ENCODE data around the gene EIF4G3.

EIF4G3 gene

GRCh38 chr1:20885121-20885520 lies 291.6 kb downstream of the EIF4G3 start:
- no peak for DNase-seq
- Histone ChIP-seq H3K9ac (ENCODE audit: low read length) (no peak overlapping the region), H3K4me1 (ENCODE audit: low read length) (no peaks in the 10 kb centered on the region), H3K79me2 (ENCODE audit: low read length) (no peaks in the 10 kb centered on the region), H3K36me3 (replicated peaks; ENCODE audit: insufficient read depth, low read length) (no peaks in the 10 kb centered on the region), H3F3A (ENCODE audit: insufficient read depth, low read length) (no peaks in the 10 kb centered on the region), H3K4me3 (ENCODE audit: low read length) (no peak overlapping the region), H3K9me3 (replicated peaks; ENCODE audit: insufficient read depth, low read length) (no peaks in the 10 kb centered on the region), H3K27ac (ENCODE audit: low read length) (no peak overlapping the region), H2AFZ (ENCODE audit: low read length) (no peak overlapping the region), H3K27me3 (replicated peaks; ENCODE audit: insufficient read depth, low read length) (no peaks in the 10 kb centered on the region), H3K4me2 (ENCODE audit: low read depth, low read length) (no peak overlapping the region), H3K9me2 (replicated peaks; ENCODE audit: insufficient read depth, low read length) (no peaks in the 10 kb centered on the region), H4K20me1 (ENCODE audit: insufficient read depth, low read length) (no peaks in the 10 kb centered on the region)
- TF ChIP-seq EZH2phosphoT487 (IDR thresholded peaks at IDR 0.05; ENCODE audit: low read length) (no peak), EZH2 (optimal IDR thresholded peaks at IDR 0.05; ENCODE audit: low read depth, low read length) (no peak)
- TF ChIP-seq, protein P1, sequence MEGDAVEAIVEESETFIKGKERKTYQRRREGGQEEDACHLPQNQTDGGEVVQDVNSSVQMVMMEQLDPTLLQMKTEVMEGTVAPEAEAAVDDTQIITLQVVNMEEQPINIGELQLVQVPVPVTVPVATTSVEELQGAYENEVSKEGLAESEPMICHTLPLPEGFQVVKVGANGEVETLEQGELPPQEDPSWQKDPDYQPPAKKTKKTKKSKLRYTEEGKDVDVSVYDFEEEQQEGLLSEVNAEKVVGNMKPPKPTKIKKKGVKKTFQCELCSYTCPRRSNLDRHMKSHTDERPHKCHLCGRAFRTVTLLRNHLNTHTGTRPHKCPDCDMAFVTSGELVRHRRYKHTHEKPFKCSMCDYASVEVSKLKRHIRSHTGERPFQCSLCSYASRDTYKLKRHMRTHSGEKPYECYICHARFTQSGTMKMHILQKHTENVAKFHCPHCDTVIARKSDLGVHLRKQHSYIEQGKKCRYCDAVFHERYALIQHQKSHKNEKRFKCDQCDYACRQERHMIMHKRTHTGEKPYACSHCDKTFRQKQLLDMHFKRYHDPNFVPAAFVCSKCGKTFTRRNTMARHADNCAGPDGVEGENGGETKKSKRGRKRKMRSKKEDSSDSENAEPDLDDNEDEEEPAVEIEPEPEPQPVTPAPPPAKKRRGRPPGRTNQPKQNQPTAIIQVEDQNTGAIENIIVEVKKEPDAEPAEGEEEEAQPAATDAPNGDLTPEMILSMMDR (IDR thresholded peaks at IDR 0.05; ENCODE audit: low read length): no peak

GRCh38 chr1:20884513-20884912 lies 292.2 kb downstream of the EIF4G3 start:
- Histone ChIP-seq H3K4me2 (ENCODE audit: low read depth, low read length) (no peak overlapping the region), H3K27ac (ENCODE audit: low read length) (no peak overlapping the region), H3K36me3 (replicated peaks; ENCODE audit: insufficient read depth, low read length) (no peaks in the 10 kb centered on the region), H3K4me1 (ENCODE audit: low read length) (no peaks in the 10 kb centered on the region), H4K20me1 (ENCODE audit: insufficient read depth, low read length) (no peaks in the 10 kb centered on the region), H3K9ac (ENCODE audit: low read length) (no peak overlapping the region), H3K4me3 (ENCODE audit: low read length) (no peak overlapping the region), H3K27me3 (replicated peaks; ENCODE audit: insufficient read depth, low read length) (no peaks in the 10 kb centered on the region), H3F3A (ENCODE audit: insufficient read depth, low read length) (no peaks in the 10 kb centered on the region), H3K9me2 (replicated peaks; ENCODE audit: insufficient read depth, low read length) (no peaks in the 10 kb centered on the region), H3K9me3 (replicated peaks; ENCODE audit: insufficient read depth, low read length) (no peaks in the 10 kb centered on the region), H2AFZ (ENCODE audit: low read length) (no peak overlapping the region), H3K79me2 (ENCODE audit: low read length) (no peaks in the 10 kb centered on the region)
- TF ChIP-seq EZH2 (optimal IDR thresholded peaks at IDR 0.05; ENCODE audit: low read depth, low read length): no peak
- TF ChIP-seq EZH2phosphoT487 (IDR thresholded peaks at IDR 0.05; ENCODE audit: low read length): no peak
- TF ChIP-seq, protein P1 (IDR thresholded peaks at IDR 0.05; ENCODE audit: low read length): no peak
- DNase-seq: no peak

- Histone ChIP-seq H3K4me3 (ENCODE audit: low read length) (no peak overlapping the region), H3K79me2 (ENCODE audit: low read length) (no peaks in the 10 kb centered on the region), H2AFZ (ENCODE audit: low read length) (no peak overlapping the region), H3K27me3 (replicated peaks; ENCODE audit: insufficient read depth, low read length) (no peaks in the 10 kb centered on the region), H3F3A (ENCODE audit: insufficient read depth, low read length) (no peaks in the 10 kb centered on the region), H4K20me1 (ENCODE audit: insufficient read depth, low read length) (no peaks in the 10 kb centered on the region), H3K9ac (ENCODE audit: low read length) (no peak overlapping the region), H3K4me1 (ENCODE audit: low read length) (no peaks in the 10 kb centered on the region), H3K36me3 (replicated peaks; ENCODE audit: insufficient read depth, low read length) (no peaks in the 10 kb centered on the region), H3K9me2 (replicated peaks; ENCODE audit: insufficient read depth, low read length) (no peaks in the 10 kb centered on the region), H3K27ac (ENCODE audit: low read length) (no peak overlapping the region), H3K4me2 (ENCODE audit: low read depth, low read length) (no peak overlapping the region), H3K9me3 (replicated peaks; ENCODE audit: insufficient read depth, low read length) (no peaks in the 10 kb centered on the region)
- no peak for DNase-seq
- TF ChIP-seq EZH2phosphoT487 (IDR thresholded peaks at IDR 0.05; ENCODE audit: low read length) (no peak), EZH2 (optimal IDR thresholded peaks at IDR 0.05; ENCODE audit: low read depth, low read length) (no peak)
- TF ChIP-seq, protein P1 (IDR thresholded peaks at IDR 0.05; ENCODE audit: low read length): no peak
Observed at GRCh38 chr1:20883766-20884165, 292.9 kb downstream of the EIF4G3 start.
